ENCODE data around the gene HBG2. TPM values are rescaled to one million over a fixed set of nuclear protein-coding genes. Genes with fewer than 3 reads are reported as not detected.
"Not testable (repeated sequence)": the region's sequence is repeated elsewhere in the genome, so short reads cannot be mapped to it uniquely, and the experiment has no call there.

Gene HBG2
- total RNA-seq, 1 donor from 2014 or later, result not detected

DNA sequence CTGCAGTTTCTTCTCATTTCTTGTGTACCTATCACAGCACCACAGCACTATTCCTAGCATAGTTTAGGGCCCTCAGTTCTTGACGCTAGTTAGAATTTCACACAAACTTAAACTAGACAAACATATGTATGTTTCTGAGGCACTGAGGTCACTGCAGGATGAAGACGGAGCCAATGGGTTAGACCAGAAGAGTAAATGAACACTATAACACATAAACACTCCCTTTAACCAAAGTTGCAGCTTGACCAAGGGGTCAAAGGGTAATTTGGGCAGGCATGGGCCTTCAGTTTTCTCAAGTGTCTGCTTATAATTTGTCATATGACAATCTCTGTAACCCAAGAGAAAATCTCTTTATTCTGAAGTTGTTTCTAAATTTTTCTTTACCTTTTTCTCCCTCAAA, 28.0 kb upstream of the HBG2 start:
- DNase-seq (ENCODE audit: extremely low read depth, low read depth, low spot score), result no peak

- DNase-seq (ENCODE audit: extremely low read depth, low read depth, low spot score), result no peak
These were observed 27.0 kb upstream of the HBG2 start for GRCh38 chr11:5281596-5281995.

DNA sequence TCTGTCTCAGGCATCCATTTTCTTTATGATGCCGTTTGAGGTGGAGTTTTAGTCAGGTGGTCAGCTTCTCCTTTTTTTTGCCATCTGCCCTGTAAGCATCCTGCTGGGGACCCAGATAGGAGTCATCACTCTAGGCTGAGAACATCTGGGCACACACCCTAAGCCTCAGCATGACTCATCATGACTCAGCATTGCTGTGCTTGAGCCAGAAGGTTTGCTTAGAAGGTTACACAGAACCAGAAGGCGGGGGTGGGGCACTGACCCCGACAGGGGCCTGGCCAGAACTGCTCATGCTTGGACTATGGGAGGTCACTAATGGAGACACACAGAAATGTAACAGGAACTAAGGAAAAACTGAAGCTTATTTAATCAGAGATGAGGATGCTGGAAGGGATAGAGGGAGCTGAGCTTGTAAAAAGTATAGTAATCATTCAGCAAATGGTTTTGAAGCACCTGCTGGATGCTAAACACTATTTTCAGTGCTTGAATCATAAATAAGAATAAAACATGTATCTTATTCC, 26.1 kb upstream of the HBG2 start:
- peak; percentile 86 for DNase-seq (ENCODE audit: extremely low read depth, low read depth, low spot score)

GRCh38 chr11:5279471-5280090, 25.0 kb upstream of the HBG2 start:
- no peak for DNase-seq (ENCODE audit: extremely low read depth, low read depth, low spot score)

DNA sequence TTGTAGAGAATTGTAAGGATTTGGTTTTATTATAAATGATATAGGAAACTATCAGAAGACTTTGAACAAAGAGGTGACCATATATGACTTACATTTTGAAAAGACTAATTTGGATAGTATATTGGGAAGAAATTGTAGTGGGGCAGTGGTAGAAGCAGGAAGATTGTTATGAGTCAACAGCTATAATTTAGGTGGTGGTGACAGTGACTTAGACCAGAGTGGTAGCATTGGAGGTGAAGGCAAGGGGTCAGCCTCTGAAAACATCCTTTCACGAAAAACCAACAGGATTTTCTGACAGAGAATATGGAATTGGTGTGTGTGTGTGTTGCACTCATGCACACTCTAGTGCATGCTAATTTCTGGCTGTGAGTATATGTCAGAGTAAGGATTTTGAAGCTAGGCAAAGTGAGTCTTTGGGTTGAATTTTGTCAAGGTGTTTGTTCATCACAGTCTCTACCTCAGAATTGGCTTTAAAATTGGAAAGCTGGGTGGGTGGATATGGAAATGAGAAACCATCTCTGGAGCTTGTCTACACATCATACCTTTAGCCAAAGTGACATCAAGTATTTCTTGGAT, 23.3 kb upstream of the HBG2 start:
- no peak for DNase-seq (ENCODE audit: extremely low read depth, low read depth, low spot score)

- no peak for DNase-seq (ENCODE audit: extremely low read depth, low read depth, low spot score)
These were observed 22.1 kb upstream of the HBG2 start for GRCh38 chr11:5276697-5277096.

DNA sequence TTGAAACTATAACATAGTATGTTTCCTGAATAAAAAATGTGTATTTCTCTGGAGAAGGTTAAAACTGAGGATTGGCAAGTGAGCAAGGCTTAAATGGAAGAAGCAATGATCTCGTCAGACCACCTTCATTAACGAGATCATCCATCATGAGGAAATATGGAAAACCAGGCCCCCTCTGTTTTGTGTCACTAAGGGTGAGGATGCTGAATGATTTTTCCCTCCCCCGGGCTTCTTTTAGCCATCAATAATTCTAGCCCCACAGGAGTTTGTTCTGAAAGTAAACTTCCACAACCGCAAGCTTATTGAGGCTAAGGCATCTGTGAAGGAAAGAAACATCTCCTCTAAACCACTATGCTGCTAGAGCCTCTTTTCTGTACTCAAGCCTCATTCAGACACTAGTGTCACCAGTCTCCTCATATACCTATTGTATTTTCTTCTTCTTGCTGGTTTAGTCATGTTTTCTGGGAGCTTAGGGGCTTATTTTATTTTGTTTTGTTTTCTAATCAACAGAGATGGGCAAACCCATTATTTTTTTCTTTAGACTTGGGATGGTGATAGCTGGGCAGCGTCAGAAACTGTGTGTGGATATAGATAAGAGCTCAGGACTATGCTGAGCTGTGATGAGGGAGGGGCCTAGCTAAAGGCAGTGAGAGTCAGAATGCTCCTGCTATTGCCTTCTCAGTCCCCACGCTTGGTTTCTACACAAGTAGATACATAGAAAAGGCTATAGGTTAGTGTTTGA, 21.0 kb upstream of the HBG2 start:
- no peak for DNase-seq (ENCODE audit: extremely low read depth, low read depth, low spot score)

- DNase-seq (ENCODE audit: extremely low read depth, low read depth, low spot score), result no peak
These were observed 19.8 kb upstream of the HBG2 start for GRCh38 chr11:5274395-5274794.

GRCh38 chr11:5272395-5273017, 17.9 kb upstream of the HBG2 start:
- no peak for DNase-seq (ENCODE audit: extremely low read depth, low read depth, low spot score)

DNA sequence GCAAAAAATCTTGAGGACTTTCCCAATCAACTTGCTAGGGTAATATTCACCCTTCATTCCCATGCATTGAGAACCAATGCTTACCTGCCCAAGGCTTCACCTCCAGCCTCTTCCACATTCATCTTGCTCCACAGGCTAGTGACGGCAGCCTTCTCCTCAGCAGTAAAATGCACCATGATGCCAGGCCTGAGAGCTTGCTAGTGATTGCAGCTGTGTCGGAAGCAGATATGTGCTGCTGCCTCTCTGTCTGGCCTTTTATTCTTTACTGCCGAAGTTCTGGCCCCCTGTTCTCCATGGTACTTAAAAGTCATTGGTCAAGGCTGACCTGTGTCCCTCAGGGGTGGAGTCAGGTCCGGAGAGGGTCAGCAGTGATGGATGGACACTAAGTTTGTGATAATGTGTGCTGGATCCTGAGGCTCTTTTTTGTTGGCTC, 15.2 kb upstream of the HBG2 start, which contains the start of gene HBE1:
TSS of gene HBE1 (minus strand) at position 231 of the 433 bp plus-strand sequence. CDS start at position 176, 55 bp downstream.
- no peak for DNase-seq (ENCODE audit: extremely low read depth, low read depth, low spot score)

DNA sequence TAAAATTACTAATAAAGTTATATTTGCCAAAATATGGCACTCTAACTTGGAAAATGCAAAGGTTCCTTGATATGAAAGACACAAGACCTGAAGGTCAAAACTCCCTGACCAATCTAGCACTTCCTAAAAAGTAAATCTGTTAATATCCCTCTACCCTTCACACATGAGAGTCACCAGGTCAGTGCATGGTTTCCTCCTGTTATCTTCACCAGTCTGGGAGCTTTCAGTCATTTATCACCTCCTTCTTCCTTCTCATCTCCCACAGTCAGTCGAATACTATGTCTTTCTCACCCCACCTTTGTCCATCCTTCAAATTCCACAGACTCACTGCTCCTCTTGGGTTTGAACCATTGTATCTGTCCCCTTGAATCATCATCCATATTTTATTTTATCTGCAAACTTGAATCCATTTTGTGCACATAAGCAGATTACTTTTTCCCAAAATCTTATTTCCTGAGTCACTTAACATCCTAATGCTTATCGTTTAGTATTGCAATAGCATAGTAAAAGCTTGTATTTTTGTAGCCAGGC, 12.5 kb upstream of the HBG2 start:
- DNase-seq (ENCODE audit: extremely low read depth, low read depth, low spot score), result no peak

GRCh38 chr11:5266609-5267008, 12.0 kb upstream of the HBG2 start:
- DNase-seq (ENCODE audit: extremely low read depth, low read depth, low spot score), result no peak

DNA sequence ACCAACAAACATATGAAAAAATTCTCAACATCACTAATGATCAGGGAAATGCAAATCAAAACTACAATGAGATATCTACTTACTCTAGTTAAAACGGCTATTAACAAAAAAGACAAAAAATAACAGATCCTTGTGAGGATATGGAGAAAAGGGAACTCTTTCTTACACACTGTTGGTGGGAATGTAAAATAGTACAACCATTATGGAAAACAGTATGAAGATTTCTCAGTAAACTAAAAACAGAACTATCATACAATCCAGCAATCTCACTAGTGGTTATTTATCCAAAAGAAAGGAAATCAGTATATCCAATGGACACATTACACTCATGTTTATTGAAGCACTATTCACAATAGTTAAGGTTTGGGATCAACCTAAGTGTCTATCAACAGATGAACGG, 11.3 kb upstream of the HBG2 start:
- DNase-seq (ENCODE audit: extremely low read depth, low read depth, low spot score), result no peak

- DNase-seq (ENCODE audit: extremely low read depth, low read depth, low spot score), result no peak
These were observed 4.1 kb upstream of the HBG2 start for GRCh38 chr11:5258543-5259262.

DNA sequence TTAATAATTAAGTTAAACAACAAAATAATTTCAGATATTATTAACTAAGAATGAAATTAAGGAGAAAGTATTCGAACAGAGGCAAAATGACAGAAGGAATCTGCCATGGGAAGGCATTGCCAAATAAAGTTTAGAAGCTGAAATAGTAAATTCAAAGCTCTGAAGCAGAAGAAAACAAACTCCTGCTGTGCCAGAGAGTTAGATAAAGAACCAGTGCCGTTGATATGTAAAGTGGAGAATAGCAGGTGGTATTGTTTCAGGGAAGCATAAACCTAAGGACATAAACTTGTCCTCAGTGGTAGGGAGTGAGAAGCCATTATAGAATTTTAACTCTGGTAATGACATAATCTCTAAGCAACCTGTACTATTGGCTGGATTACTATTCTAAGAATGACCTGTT, 2.7 kb upstream of the HBG2 start:
- no peak for DNase-seq (ENCODE audit: extremely low read depth, low read depth, low spot score)

- not testable (repeated sequence) for DNase-seq (ENCODE audit: extremely low read depth, low read depth, low spot score)
These were observed 558 bp downstream of the HBG2 start for GRCh38 chr11:5254023-5254422.

GRCh38 chr11:5253440-5253839, 1.1 kb downstream of the HBG2 start:
- not testable (repeated sequence) for DNase-seq (ENCODE audit: extremely low read depth, low read depth, low spot score)

- DNase-seq (ENCODE audit: extremely low read depth, low read depth, low spot score), result no peak
These were observed 1.7 kb downstream of the HBG2 start for GRCh38 chr11:5252919-5253265.

GRCh38 chr11:5252192-5252918, 2.2 kb downstream of the HBG2 start:
- DNase-seq (ENCODE audit: extremely low read depth, low read depth, low spot score), result no peak

DNA sequence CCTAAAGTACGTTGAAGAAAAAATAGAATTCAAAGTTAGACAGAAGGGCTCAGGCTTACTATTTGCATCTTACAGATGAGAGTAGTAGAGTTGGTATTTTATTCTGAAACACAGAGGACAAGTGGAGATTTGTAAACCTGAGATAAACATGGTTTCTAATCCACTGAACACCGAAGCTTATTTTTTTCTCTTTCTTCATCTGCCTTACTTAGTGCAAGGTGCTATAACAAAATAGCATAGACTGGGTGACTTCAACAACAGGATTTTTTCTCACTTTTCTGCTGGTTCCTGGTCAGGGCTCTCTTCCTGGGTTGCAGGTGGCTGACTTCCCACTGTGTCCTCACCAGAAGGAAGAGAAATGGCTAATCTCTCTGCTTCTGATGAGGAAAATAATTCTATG, 2.8 kb downstream of the HBG2 start:
- DNase-seq (ENCODE audit: extremely low read depth, low read depth, low spot score), result no peak

Measured in glomerular endothelial cell (primary cell).